Heart left ventricle (tissue), 16 donors: ENCODE measurements around the gene LZTFL1. TPM values are rescaled to one million over a fixed set of nuclear protein-coding genes. Genes with fewer than 3 reads are reported as not detected.

Experiments
- ATAC-seq, 4 donors: fragments of 200-7000 bp; cut with Tn5 transposase; one replicate each; pipeline ENCODE4 v1.9.1; 2020 to 2022; ENCODE audit warnings: moderate library complexity in 4 of 4, mild to moderate bottlenecking in 3 of 4, moderate number of reproducible peaks in 1 of 4
- DNase-seq, 5 donors: peaks; one replicate each; pipeline ENCODE4 v3.0.0-alpha.2; 2020
- H3K27ac ChIP-seq, 12 donors: fragments of 200-600 bp; sonication (generic) in 4 of 12; one replicate each; pipeline versions ENCODE4 v1.5.0 to v1.8.0; 2016 to 2022; ENCODE audit warnings: mild to moderate bottlenecking in 2 of 12
- H3K27me3 ChIP-seq, 9 donors: fragments of 200-600 bp; sonication (generic) in 2 of 9; one replicate each; pipeline versions ENCODE4 v1.5.1 to v1.8.0; 2016 to 2022; ENCODE audit warnings: mild to moderate bottlenecking in 3 of 9
- H3K36me3 ChIP-seq, 9 donors: fragments of 200-600 bp; sonication (generic) in 2 of 9; one replicate each; pipeline versions ENCODE4 v1.5.0 to v1.8.0; 2018 to 2022; ENCODE audit warnings: mild to moderate bottlenecking in 2 of 9
- H3K4me1 ChIP-seq, 12 donors: fragments of 200-600 bp; sonication (generic) in 4 of 12; one replicate each; pipeline versions ENCODE4 v1.5.0 to v1.8.0; 2016 to 2022; ENCODE audit warnings: mild to moderate bottlenecking in 3 of 12
- H3K4me3 ChIP-seq, 12 donors: fragments of 200-600 bp; sonication (generic) in 4 of 12; one replicate each; pipeline versions ENCODE4 v1.5.0 to v1.8.0; 2017 to 2022; ENCODE audit warnings: mild to moderate bottlenecking in 9 of 12, moderate library complexity in 4 of 12
- H3K9me3 ChIP-seq, 12 donors: fragments of 200-600 bp; sonication (generic) in 4 of 12; one replicate each; pipeline versions ENCODE4 v1.5.0 to v1.8.0; 2016 to 2022; ENCODE audit warnings: mild to moderate bottlenecking in 1 of 12
- CTCF ChIP-seq, 12 donors: fragments of 200-600 bp; sonication (generic) in 4 of 12; IDR thresholded peaks; one replicate each; pipeline versions ENCODE4 v1.5.0 to v1.8.0; 2018 to 2022; ENCODE audit warnings: antibody characterized with exemption in 12 of 12, mild to moderate bottlenecking in 5 of 12
- POLR2A ChIP-seq, 2 donors: fragments of 450-650 bp; IDR thresholded peaks; one replicate each; pipeline ENCODE4 v1.6.1; 2017; ENCODE audit warnings: antibody characterized with exemption in 2 of 2, mild to moderate bottlenecking in 2 of 2, moderate library complexity in 2 of 2
- WGBS, 4 donors: extraction: QIAGEN DNeasy Blood & Tissue Kit in 2 of 4; methylation state at CpG; one replicate each; pipeline versions ENCODE4 v1.1.5 to v1.1.7; 2013 to 2018; 5-methylcytosine and 5-hydroxymethylcytosine counted together
- intact Hi-C, 10 donors: fragments of 100-400 bp; cut with DNase I; formaldehyde crosslinking; loops; one replicate each; pipeline versions ENCODE4 v1.11.1 to v1.14.2; 2022
- polyA plus RNA-seq, 2 donors: library from polyadenylated mRNA; stranded (reverse); fragments of 200-250 nt; gene quantifications; one replicate each; pipeline ENCODE4 v1.2.3, GENCODE V29; 2013
- total RNA-seq, 9 donors: library from RNA; depleted of rRNA in 2 of 9; stranded (reverse); fragments of >200 nt in 2 of 9; fragmentation: NEBNext Ultra II Directional in 3 of 9; extraction: Animal tissue kit (Norgen Biotek cat#: 25700) in 3 of 9; gene quantifications; one replicate each; pipeline versions ENCODE4 v1.1.0 to v1.2.4, GENCODE V29; 2016 to 2023
- donor health status: ischemic (EF 13 %, LVEDD 7.1; RV severe dilation, severe dysfunction).
- donor health status: healthy with polysubstance abuse.
- donor health status: DM: no; HTN: yes; CAD: no.
- donor health status: DM: no; HTN: no; CAD: no.
- donor health status: ischemic (EF 25% LVEDD 6.9; RV normal size, moderate dysfunction).
- donor health status: ischemic (EF 25% LVEDD 5.7; RV mildly dilated, moderate dysfunction).
- donor health status: healthy.
- donor health status: DM: yes; HTN: yes; CAD: no.
- donor health status: ischemic (EF 35%, LVEDD 5.7; RV mildly dilated, moderate dysfunction).
- donor health status: nonischemic (EF 11% LVEDD 7.7; RV severe dilation, severe dysfunction).
- donor health status: DM: yes; HTN: yes; CAD: no.
- donor health status: PGD.
- donor health status: ischemic (EF 29% LVEDD 5.4; RV normal size, mild dysfunction).
- donor health status: nonischemic (EF 23%, LVEDD 6.1; RV moderate dilation, normal function).

LZTFL1 gene
- total and polyA plus RNA-seq, 11 donors: 1.7 to 13.1 (median 8.8) TPM

- TF ChIP-seq CTCF (IDR thresholded peaks at IDR 0.05): no peak
- no peak for TF ChIP-seq POLR2A (IDR thresholded peaks at IDR 0.05)
- no peaks in the 10 kb centered on the region for H3K27me3 ChIP-seq
- H3K36me3 ChIP-seq: no peaks in the 10 kb centered on the region
- H3K4me1 ChIP-seq: peaks cover 0 to 9% (median 0%) of the 10 kb centered on the region in 12 donors
- ATAC-seq (no peak), DNase-seq (no peak)
- WGBS, 4 donors: 90 to 99% (median 95%) methylated on average over 3 of the region's 3 CpGs
- intact Hi-C loops: no loop called here
- no peak overlapping the region for H3K27ac ChIP-seq
- no peak overlapping the region for H3K4me3 ChIP-seq
- H3K9me3 ChIP-seq: no peaks in the 10 kb centered on the region
Measured at GRCh38 chr3:45806072-45806471, 35.8 kb downstream of the LZTFL1 start.

GRCh38 chr3:45803252-45803935 lies 38.5 kb downstream of the LZTFL1 start:
- no peaks in the 10 kb centered on the region for H3K9me3 ChIP-seq
- 89 to 96% (median 93%) methylated on average over 5 of the region's 5 CpGs for WGBS, 4 donors
- ATAC-seq: no peak
- intact Hi-C loops: no loop called here
- DNase-seq: no peak
- no peak overlapping the region for H3K27ac ChIP-seq
- peaks cover 0 to 9% (median 0%) of the 10 kb centered on the region in 12 donors for H3K4me1 ChIP-seq
- H3K4me3 ChIP-seq: no peak overlapping the region
- TF ChIP-seq POLR2A (IDR thresholded peaks at IDR 0.05) (no peak), CTCF (IDR thresholded peaks at IDR 0.05) (no peak)
- peaks cover 0 to 9% (median 0%) of the 10 kb centered on the region in 9 donors for H3K27me3 ChIP-seq
- H3K36me3 ChIP-seq: no peaks in the 10 kb centered on the region

- TF ChIP-seq POLR2A (IDR thresholded peaks at IDR 0.05): no peak
- no peak for TF ChIP-seq CTCF (IDR thresholded peaks at IDR 0.05)
- intact Hi-C loops: no loop called here
- Histone ChIP-seq H3K9me3 (no peaks in the 10 kb centered on the region), H3K4me3 (no peak overlapping the region), H3K36me3 (no peaks in the 10 kb centered on the region), H3K27me3 (peaks cover 0 to 22% (median 6%) of the 10 kb centered on the region in 9 donors), H3K27ac (no peak overlapping the region), H3K4me1 (no peaks in the 10 kb centered on the region)
- DNase-seq (no peak), ATAC-seq (no peak)
- WGBS, 4 donors: 90 to 95% (median 94%) methylated on average over 9 of the region's 9 CpGs
Measured at GRCh38 chr3:45802146-45802545, 39.8 kb downstream of the LZTFL1 start.

GRCh38 chr3:45800611-45801010 lies 41.3 kb downstream of the LZTFL1 start:
- TF ChIP-seq POLR2A (IDR thresholded peaks at IDR 0.05) (no peak), CTCF (IDR thresholded peaks at IDR 0.05) (no peak)
- ATAC-seq: no peak
- peaks cover 2 to 37% (median 20%) of the 10 kb centered on the region in 9 donors for H3K27me3 ChIP-seq
- no peak overlapping the region for H3K4me3 ChIP-seq
- no peaks in the 10 kb centered on the region for H3K9me3 ChIP-seq
- no peak overlapping the region for H3K27ac ChIP-seq
- intact Hi-C loops: no loop called here
- H3K4me1 ChIP-seq: peaks cover 0 to 12% (median 9%) of the 10 kb centered on the region in 12 donors
- DNase-seq: no peak
- WGBS, 4 donors: 75 to 92% (median 77%) methylated on average over 4 of the region's 4 CpGs
- no peaks in the 10 kb centered on the region for H3K36me3 ChIP-seq
